Tibial artery (tissue), 4 donors: Measurements from ENCODE around the gene REG1A.

Experiments used
- DNase-seq, 2 donors: peaks; one replicate each; pipeline ENCODE4 v3.0.0-alpha.2; 2019
- H3K27ac ChIP-seq, 2 donors: fragments of 200-600 bp; sonication (generic) in 1 of 2; 1 replicate in 1 of 2; 2 replicates in 1 of 2; pipeline ENCODE4 v1.5.1; 2018 to 2019; ENCODE audit warnings: mild to moderate bottlenecking in 1 of 2
- H3K27me3 ChIP-seq, 2 donors: fragments of 200-600 bp; sonication (generic) in 1 of 2; one replicate each; pipeline versions ENCODE4 v1.5.1 to v1.6.0; 2016 to 2019
- H3K36me3 ChIP-seq, 3 donors: fragments of 200-600 bp; sonication (generic) in 2 of 3; one replicate each; pipeline ENCODE4 v1.5.1; 2016 to 2019; ENCODE audit warnings: mild to moderate bottlenecking in 2 of 3
- H3K4me1 ChIP-seq, 4 donors: fragments of 200-600 bp; sonication (generic) in 2 of 4; 1 replicate in 3 of 4; 2 replicates in 1 of 4; pipeline ENCODE4 v1.5.1; 2016 to 2019
- H3K4me3 ChIP-seq, 2 donors: fragments of 200-600 bp; sonication (generic) in 1 of 2; 1 replicate in 1 of 2; 2 replicates in 1 of 2; pipeline ENCODE4 v1.5.1; 2018 to 2019; ENCODE audit warnings: mild to moderate bottlenecking in 2 of 2
- H3K9me3 ChIP-seq, 3 donors: fragments of 200-600 bp; sonication (generic) in 1 of 3; one replicate each; pipeline ENCODE4 v1.5.1; 2016 to 2019
- intact Hi-C: fragments of 100-400 bp; cut with DNase I; formaldehyde crosslinking; loops from one replicate; pipeline ENCODE4 v1.15.0; 2023; ENCODE audit warnings: low total_unique reads
- TF ChIP-seq, protein P1 (sequence below), 2 experiments: fragments of 200-600 bp in 1 of 2; fragments of 450-650 bp in 1 of 2; IDR thresholded peaks; one replicate each; pipeline ENCODE4 v1.5.1; 2017 to 2019; ENCODE audit warnings: antibody characterized with exemption in 2 of 2, mild to moderate bottlenecking in 1 of 2, moderate library complexity in 1 of 2

The REG1A gene

DNA sequence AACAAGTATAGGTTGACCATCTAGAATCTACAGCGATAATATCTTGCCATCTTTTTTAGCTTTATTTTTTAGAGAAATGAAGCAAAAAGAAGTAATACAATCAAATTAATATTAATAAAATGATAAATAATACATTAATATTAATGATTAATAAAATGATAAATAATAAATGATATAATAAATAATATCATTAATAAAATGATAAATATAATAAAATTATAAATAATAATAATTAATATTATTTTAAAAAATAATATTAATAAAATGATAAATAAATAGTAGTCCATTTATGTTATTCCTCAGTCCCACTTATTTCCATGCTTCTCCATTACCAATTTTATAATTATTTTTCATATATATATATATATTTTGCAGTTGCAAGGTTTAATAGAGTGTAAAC is 42.5 kb downstream of the REG1A start:
- no peaks in the 10 kb centered on the region for H3K36me3 ChIP-seq
- TF ChIP-seq, protein P1, sequence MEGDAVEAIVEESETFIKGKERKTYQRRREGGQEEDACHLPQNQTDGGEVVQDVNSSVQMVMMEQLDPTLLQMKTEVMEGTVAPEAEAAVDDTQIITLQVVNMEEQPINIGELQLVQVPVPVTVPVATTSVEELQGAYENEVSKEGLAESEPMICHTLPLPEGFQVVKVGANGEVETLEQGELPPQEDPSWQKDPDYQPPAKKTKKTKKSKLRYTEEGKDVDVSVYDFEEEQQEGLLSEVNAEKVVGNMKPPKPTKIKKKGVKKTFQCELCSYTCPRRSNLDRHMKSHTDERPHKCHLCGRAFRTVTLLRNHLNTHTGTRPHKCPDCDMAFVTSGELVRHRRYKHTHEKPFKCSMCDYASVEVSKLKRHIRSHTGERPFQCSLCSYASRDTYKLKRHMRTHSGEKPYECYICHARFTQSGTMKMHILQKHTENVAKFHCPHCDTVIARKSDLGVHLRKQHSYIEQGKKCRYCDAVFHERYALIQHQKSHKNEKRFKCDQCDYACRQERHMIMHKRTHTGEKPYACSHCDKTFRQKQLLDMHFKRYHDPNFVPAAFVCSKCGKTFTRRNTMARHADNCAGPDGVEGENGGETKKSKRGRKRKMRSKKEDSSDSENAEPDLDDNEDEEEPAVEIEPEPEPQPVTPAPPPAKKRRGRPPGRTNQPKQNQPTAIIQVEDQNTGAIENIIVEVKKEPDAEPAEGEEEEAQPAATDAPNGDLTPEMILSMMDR (IDR thresholded peaks at IDR 0.05) = no peak
- H3K9me3 ChIP-seq = no peaks in the 10 kb centered on the region
- no peaks in the 10 kb centered on the region for H3K27me3 ChIP-seq
- intact Hi-C loops = no loop called here
- no peak overlapping the region for H3K4me3 ChIP-seq
- H3K4me1 ChIP-seq = no peaks in the 10 kb centered on the region
- no peak overlapping the region for H3K27ac ChIP-seq
- no peak for DNase-seq

DNA sequence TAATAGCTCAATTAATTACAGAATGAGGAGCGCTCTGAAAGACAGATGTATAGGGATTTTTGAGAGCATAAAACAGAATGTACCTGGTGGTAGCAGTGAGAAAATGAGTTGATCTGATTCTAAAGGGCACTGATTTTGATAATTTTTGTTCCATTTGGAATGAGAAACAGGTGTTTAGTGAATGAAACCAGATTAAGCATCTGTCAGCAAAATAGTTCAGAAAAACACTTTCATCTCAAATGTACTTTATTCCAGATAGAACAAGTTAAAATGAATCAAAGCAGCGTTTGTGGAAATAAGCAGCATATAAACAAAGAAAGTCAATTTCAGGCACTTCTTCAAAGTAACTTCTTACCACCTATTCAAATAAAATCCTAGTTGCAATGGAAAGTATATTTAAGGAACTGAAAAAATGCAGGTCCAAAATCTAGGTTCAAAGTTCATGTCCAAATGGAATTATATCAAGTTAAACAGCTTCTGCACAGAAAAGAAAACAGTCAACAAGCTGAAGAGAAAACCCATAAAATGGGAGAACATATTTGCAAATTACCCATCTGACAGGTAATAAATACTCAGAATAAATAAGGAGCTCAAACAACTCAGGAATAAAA is 51.2 kb downstream of the REG1A start:
- intact Hi-C loops = no loop called here
- Histone ChIP-seq H3K4me1 (no peaks in the 10 kb centered on the region), H3K36me3 (no peaks in the 10 kb centered on the region), H3K4me3 (no peak overlapping the region), H3K27ac (no peak overlapping the region), H3K27me3 (no peaks in the 10 kb centered on the region), H3K9me3 (no peaks in the 10 kb centered on the region)
- no peak for DNase-seq
- TF ChIP-seq, protein P1 (IDR thresholded peaks at IDR 0.05) = no peak
